WTC11 (cell line): ENCODE data around the gene MYO18A.

Source experiments
- CREB1 ChIP-seq: sonication (generic); formaldehyde crosslinking; IDR thresholded peaks from 2 replicates; pipeline ENCODE4 v1.8.0; 2023; ENCODE audit warnings: mild to moderate bottlenecking, missing genetic modification reagents
- FOXJ3 ChIP-seq: sonication (generic); formaldehyde crosslinking; IDR thresholded peaks from 2 replicates; pipeline ENCODE4 v1.9.0; 2021; ENCODE audit warnings: missing genetic modification reagents, mild to moderate bottlenecking, borderline replicate concordance
- KAT7 ChIP-seq: sonication (generic); formaldehyde crosslinking; IDR thresholded peaks from 2 replicates; pipeline ENCODE4 v1.8.1; 2023; ENCODE audit warnings: missing genetic modification reagents, mild to moderate bottlenecking, borderline replicate concordance
- NR1H2 ChIP-seq: sonication (generic); formaldehyde crosslinking; IDR thresholded peaks from 2 replicates; pipeline ENCODE4 v1.9.0; 2021; ENCODE audit warnings: mild to moderate bottlenecking, moderate library complexity, missing genetic modification reagents
- NR3C1 ChIP-seq: sonication (generic); formaldehyde crosslinking; conservative IDR thresholded peaks from 2 replicates; pipeline ENCODE4 v1.8.1; 2023; ENCODE audit warnings: low read depth, mild to moderate bottlenecking, missing genetic modification reagents
- TEAD1 ChIP-seq: sonication (generic); formaldehyde crosslinking; IDR thresholded peaks from 2 replicates; pipeline ENCODE4 v1.8.0; 2022; ENCODE audit warnings: mild to moderate bottlenecking, missing genetic modification reagents
- TEAD4 ChIP-seq: sonication (generic); formaldehyde crosslinking; IDR thresholded peaks from 2 replicates; pipeline ENCODE4 v1.8.0; 2022; ENCODE audit warnings: mild to moderate bottlenecking, missing genetic modification reagents
- ZNF121 ChIP-seq: sonication (generic); formaldehyde crosslinking; IDR thresholded peaks from 2 replicates; pipeline ENCODE4 v1.8.0; 2023; ENCODE audit warnings: missing genetic modification reagents
- TF ChIP-seq, protein P1 (sequence below): fragments of 200-600 bp; IDR thresholded peaks from 2 replicates; pipeline ENCODE4 v1.8.0; 2022; ENCODE audit warnings: antibody characterized with exemption
- TF ChIP-seq, protein P2 (sequence below): sonication (generic); formaldehyde crosslinking; conservative IDR thresholded peaks from 2 replicates; pipeline ENCODE4 v1.8.1; 2022; ENCODE audit warnings: mild to moderate bottlenecking, missing genetic modification reagents
- TF ChIP-seq, protein P3 (sequence below): sonication (generic); formaldehyde crosslinking; IDR thresholded peaks from 2 replicates; pipeline ENCODE4 v1.8.1; 2022; ENCODE audit warnings: mild to moderate bottlenecking, missing genetic modification reagents, moderate library complexity, borderline replicate concordance

DNA sequence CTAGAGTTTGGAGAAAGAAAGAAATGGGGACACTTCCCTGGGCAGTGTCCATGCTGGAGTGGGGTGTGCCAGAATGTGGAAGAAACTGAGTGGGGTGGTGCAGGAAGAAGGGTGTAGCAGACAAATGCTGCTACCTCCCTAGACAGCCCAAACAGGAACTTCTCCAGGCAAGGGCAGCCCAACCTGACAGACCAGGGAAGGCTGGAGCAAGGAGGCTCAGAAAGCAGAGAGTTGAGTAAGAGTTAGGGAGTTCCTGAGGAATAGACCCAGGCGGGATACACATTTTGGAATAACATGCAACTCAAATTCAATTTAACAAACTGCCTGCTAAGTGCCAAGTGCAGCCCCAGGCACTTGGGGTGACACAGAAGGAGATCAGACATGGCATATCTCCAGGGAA, 1.0 kb upstream of the MYO18A start:
- TF ChIP-seq NR3C1 (no peak), TEAD1 (CRISPR knock-in tag) (no peak), NR1H2 (CRISPR knock-in tag) (no peak), KAT7 (CRISPR knock-in tag) (no peak), CREB1 (no peak), TEAD4 (no peak), FOXJ3 (CRISPR knock-in tag) (no peak), ZNF121 (CRISPR knock-in tag) (no peak)
- TF ChIP-seq, protein P1, sequence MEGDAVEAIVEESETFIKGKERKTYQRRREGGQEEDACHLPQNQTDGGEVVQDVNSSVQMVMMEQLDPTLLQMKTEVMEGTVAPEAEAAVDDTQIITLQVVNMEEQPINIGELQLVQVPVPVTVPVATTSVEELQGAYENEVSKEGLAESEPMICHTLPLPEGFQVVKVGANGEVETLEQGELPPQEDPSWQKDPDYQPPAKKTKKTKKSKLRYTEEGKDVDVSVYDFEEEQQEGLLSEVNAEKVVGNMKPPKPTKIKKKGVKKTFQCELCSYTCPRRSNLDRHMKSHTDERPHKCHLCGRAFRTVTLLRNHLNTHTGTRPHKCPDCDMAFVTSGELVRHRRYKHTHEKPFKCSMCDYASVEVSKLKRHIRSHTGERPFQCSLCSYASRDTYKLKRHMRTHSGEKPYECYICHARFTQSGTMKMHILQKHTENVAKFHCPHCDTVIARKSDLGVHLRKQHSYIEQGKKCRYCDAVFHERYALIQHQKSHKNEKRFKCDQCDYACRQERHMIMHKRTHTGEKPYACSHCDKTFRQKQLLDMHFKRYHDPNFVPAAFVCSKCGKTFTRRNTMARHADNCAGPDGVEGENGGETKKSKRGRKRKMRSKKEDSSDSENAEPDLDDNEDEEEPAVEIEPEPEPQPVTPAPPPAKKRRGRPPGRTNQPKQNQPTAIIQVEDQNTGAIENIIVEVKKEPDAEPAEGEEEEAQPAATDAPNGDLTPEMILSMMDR: no peak
- TF ChIP-seq, protein P2, sequence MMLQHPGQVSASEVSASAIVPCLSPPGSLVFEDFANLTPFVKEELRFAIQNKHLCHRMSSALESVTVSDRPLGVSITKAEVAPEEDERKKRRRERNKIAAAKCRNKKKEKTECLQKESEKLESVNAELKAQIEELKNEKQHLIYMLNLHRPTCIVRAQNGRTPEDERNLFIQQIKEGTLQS: no peak
- TF ChIP-seq, protein P3, sequence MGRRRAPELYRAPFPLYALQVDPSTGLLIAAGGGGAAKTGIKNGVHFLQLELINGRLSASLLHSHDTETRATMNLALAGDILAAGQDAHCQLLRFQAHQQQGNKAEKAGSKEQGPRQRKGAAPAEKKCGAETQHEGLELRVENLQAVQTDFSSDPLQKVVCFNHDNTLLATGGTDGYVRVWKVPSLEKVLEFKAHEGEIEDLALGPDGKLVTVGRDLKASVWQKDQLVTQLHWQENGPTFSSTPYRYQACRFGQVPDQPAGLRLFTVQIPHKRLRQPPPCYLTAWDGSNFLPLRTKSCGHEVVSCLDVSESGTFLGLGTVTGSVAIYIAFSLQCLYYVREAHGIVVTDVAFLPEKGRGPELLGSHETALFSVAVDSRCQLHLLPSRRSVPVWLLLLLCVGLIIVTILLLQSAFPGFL (CRISPR knock-in tag): no peak
